ENCODE data around the gene PIGV. TPM values are rescaled to one million over a fixed set of nuclear protein-coding genes. Genes with fewer than 3 reads are reported as not detected.

PIGV gene
- 10.2 and 16.9 TPM in 2 replicates for total RNA-seq

DNA sequence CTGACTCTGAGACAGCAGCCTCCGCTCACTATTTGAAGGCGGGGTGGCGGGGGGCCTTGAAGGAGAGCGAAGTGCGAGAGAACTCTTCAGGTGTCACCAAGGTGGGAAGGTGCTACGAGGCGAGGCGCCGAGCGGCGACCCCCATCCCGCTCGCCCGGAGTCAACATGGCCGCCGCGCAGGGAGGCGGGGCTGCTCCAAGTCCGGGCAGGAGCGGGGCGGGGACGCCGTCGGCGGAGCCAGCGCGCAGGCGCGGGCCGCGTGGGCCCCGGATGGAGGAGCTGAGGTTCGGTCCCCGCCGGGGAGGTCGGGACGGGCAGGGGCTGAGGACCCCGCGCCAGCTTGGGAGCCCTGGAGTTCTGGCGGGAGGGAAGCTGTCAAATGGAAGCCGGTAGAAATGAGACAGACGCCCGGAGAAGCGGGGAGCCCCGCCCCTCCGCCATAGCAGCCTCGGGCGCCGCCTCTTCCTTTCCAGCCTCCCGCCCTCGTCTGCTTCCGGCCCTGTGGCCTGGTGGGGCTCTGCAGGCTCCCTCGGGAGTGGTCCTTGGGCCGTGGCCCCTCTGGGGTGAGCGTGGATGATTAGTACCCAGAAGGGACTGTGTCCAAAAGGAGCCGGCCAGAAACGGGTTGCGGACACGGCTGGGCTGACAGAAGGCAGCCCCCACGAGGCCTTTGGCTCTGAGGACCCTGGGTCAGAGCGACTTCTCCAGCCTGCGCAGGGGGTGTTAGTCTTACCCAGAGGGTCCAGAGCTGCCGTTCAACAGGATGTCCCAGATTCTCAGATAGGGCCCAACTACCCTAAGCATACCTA is at the start of gene PIGV:
PIGV (plus strand) TSS at position 245 of the 809 bp plus-strand sequence. CDS start 2,866 bp downstream, outside the sequence.

GRCh38 chr1:26826261-26827105 is 38.7 kb downstream of the PIGV start, which contains the start of gene ZDHHC18:
ZDHHC18 (plus strand) TSS chr1:26826688; CDS start chr1:26826805, 117 bp downstream.

Other genes with a start within 250 kb of the PIGV start
- 17.4 and 18.6 TPM in 2 replicates for gene ARID1A, start 91.9 kb upstream of the PIGV start, total RNA-seq
- 8.7 and 11.6 TPM in 2 replicates for gene ZDHHC18, start 38.7 kb downstream of the PIGV start, total RNA-seq
- gene SFN, start 75.2 kb downstream of the PIGV start, total RNA-seq = 1,687 and 1,807 TPM in 2 replicates
- 6.6 and 8.8 TPM in 2 replicates for gene GPN2, start 102.3 kb downstream of the PIGV start, total RNA-seq
- gene GPATCH3, start 112.5 kb downstream of the PIGV start, total RNA-seq = 4.0 and 6.3 TPM in 2 replicates
- not detected in 2 replicates for gene NR0B2, start 126.0 kb downstream of the PIGV start, total RNA-seq
- 54.4 and 117 TPM in 2 replicates for gene NUDC, start 133.8 kb downstream of the PIGV start, total RNA-seq
- 24.8 and 26.9 TPM in 2 replicates for gene KDF1, start 172.5 kb downstream of the PIGV start, total RNA-seq
- 94.1 and 133 TPM in 2 replicates for gene TRNP1, start 205.7 kb downstream of the PIGV start, total RNA-seq
- gene TENT5B, start 224.9 kb downstream of the PIGV start, total RNA-seq = 18.5 and 40.2 TPM in 2 replicates